NCI-H146 (cell line): ENCODE measurements around the gene LAMA3.

Experiments
- DNase-seq: peaks from one replicate; lab custom pipeline; 2025; lab: John Stamatoyannopoulos, UW

Gene LAMA3

DNA sequence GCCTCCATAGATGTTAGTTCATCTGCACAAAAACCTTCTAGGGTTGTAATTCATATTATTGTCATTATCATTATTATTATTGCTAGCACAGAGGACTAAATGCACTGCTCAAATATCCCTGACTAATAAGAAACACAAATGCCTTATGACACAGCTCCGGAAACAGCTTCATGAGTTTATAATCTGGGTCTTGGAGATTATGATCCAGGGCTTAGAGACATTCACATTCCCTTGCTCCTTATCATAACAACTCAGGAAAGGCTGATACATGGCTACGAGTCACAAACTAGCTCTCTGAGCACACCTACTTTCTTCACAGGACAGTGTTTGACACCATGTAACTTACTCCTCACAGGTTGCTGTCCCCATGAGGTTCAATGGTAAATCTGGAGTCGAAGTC lies 223.1 kb downstream of the LAMA3 start:
- DNase-seq: no peak

DNA sequence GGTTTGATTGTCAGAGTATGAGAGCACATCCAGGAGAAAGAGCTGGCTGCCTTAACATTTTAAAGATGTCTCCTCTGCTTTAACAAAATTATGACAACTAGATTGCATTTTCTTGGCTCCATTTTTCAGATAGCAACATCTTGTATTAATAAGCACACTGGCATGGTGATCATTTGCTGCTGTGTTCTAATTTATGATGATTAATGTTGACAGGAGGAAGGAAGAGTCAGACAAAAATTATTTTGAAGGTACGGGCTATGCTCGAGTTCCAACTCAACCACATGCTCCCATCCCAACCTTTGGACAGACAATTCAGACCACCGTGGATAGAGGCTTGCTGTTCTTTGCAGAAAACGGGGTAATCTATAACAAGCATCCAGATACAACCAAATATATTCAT lies 227.1 kb downstream of the LAMA3 start:
- no peak for DNase-seq

DNA sequence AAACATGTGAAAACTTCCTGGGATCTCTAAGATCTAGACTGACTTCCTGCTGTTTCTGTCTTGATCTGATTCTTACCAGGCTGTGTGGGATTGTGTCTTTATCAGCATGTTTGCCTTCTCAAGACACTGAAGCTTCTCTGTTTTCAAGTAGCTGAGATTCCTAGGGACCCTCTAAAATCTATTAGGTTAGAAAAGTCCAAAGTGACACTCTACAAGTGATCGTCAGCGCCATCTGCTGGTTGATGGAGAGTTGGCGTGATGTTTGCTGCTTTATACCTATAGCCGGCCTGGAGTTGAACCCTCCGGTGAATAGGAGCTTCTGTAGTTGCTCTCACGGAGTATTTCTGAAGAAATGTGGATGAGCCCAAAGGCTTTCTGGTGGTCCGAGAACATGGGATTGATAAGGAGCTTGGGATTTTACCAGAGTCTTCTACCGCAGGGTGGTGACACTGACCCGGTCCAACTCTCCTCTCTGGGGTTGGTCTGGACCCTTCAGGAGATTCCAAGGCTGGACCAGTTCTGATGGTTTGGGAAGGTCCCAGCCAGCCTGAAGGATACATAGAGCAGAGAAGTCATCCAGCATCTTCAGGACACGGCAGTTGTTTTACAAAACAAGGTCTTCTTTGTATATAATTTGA lies 229.3 kb downstream of the LAMA3 start:
- peak; percentile 85 for DNase-seq

DNA sequence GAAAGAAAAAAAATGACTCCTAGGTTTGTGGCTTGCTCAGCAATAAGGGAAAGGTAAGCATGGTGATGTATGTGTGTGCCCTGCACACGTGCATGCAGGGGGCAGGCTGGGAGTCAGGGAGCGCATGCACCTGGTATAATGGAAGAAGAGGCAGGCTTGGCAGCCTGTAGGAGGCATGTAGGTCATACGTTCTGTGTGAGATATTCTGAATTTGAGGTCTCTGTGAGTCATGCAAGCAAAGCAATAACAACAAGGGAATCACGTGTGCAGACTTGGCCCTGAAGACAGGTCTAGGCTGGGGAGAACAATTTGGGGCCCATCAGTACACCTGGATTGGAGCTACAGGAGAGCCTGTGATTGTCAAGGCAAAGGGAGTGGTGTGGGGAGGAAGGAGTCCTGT lies 230.8 kb downstream of the LAMA3 start:
- DNase-seq: no peak

DNA sequence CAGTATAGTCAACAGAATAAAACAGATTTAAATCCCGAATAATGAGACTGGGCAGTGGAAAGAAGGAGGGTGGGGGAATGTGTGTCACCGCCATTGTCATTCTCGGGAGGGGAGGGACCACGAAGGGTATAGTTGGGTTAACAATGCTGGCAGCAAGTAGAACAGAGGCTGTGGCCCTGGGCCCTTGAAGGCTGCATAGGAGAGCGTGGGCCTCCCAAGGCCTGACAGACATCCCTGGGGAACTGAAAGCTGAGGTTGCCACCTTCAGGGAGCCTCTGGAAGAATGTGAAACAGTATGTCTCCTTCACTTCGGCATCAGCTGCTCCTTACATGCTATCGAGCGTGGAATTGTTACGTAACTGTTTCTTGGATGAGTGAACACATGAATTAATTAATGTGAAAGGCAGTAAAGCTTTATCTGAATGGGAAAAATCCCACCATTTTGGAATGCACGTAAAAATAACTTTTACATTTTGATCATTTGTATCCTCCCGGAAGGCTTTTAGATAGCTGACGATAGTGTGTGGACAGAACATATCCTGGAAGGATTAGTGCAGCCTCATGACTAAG lies 232.5 kb downstream of the LAMA3 start:
- DNase-seq: no peak

DNA sequence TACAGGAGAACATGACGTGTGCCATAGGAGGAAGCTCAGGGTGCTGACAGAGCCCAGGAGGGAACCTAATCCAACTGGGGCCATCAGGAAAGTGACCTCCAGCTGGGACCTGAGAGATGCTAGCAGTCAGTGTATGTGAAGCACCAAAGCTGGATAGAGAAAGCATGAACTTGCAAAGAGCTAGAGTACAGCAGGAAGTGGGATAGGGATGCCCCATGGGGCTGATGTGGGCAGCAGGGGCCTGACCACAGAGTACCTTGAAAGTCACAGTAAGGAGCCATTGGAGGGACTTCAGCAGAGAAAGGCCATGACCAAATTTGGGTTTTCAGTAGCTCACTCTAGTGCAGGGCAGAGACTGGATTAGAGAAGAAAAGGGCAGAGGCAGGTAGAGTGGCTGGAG lies 233.7 kb downstream of the LAMA3 start:
- DNase-seq: no peak

DNA sequence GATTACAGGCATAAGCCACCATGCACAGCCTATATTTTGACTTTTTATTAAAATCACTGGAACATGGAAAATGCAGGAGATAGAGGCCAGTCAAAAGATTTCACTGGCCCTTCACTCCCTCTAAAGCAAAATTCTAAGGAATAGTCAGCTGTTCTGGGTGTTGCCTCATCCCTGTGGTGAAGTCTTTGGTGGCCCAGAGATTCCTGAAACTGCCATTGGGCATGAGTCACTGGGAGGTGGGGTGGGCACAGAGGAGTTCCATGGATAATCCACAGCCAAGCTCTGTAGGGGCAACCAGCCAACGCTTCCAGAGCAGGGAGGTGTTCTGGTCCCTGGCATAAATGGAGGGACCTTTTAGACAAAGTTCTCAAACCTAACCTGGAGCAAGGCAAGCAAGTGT lies 235.6 kb downstream of the LAMA3 start:
- no peak for DNase-seq

DNA sequence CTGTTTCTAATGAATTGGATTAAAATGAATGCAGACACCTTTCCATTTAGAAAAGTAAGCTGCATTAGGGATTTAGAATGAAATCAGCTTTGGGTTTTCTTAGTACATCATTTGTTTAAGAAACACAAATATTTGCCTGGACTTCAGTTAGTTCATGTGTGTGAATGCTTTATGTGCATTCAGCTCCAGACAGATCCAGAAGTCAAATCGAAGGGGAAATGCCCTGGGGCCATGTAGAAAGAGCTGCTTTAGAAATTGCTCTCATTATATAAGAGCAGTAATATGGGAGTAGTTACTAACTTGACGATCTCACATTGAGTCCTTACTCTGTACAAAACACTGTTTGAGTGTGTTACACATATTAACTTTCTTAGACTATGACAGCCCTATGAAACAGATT lies 237.3 kb downstream of the LAMA3 start:
- DNase-seq: peak; percentile 97

DNA sequence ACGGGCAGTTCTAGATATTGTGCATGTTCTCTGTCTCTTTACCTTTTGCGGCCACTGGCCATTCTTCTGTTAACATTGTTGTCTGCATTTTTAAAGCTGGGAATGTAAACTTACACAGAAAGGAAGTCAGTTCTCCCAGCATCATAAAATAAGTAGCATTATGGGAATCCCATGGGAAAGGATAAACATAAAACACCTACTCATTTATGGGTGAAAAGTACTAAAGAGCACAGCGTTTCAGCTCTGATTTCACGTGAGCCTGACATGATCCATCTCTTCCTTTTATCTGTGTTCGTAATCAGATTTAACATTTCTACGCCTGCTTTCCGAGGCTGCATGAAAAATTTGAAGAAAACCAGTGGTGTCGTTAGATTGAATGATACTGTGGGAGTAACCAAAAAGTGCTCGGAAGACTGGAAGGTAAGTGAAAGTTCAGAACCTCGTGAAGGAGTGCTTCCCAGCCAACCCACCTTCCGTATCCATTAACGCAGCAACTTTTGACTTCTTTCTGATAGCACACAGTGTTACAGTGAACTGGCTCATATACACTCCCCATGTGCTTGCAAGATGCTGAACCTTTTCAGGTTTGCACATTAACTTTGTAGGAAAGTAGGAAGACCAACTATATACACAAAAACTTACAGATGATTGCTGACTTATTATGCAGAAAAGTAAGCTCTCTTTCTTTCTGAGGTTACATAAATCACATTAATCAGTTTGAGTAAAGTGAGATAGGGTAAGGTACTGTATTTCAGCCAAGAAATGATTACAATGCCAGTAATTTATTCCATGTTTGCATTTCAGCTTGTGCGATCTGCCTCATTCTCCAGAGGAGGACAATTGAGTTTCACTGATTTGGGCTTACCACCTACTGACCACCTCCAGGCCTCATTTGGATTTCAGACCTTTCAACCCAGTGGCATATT lies 238.8 kb downstream of the LAMA3 start:
- peak; percentile 68 for DNase-seq

DNA sequence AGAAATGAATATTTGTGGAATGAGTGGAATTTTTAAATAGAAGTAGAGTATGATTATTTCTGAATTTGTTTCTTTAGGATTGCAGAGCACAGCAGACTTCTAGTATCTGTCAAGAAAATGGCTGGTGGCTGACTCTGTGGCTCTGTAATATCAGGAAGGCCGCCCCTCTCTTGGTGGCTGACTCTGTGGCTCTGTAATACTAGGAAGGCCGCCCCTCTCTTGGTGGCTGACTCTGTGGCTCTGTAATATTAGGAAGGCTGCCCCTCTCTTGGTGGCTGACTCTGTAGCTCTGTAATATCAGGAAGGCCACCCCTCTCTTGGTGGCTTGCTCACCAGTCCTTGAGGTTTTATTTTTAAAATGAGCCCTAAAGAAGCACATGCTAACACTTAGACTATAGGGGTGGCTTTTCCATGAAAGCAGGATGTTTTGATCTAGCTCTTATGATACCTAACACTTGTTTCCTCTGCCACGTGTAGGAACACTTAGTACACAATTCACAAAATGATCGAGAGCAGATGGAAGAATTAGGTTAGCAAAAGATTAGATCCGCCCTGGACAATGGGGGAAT lies 240.2 kb downstream of the LAMA3 start:
- DNase-seq: no peak

DNA sequence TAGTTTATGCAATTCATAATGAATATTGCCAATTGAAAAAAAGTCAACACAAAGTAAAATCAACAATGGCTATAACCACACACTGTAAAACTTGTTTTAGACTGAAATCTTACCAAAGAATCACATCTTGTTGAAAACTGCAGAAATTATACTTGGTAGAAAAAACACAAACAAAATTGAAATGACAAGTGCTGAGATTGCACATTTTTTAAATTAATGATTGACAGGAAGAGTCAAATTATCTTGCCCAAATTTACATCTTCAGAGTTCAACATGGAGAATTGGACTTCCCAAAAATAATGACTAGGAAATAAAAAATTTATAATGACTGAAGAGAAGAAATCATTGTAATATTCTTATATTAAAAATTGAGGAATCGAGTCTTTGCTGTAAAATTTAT lies 240.7 kb downstream of the LAMA3 start:
- no peak for DNase-seq

DNA sequence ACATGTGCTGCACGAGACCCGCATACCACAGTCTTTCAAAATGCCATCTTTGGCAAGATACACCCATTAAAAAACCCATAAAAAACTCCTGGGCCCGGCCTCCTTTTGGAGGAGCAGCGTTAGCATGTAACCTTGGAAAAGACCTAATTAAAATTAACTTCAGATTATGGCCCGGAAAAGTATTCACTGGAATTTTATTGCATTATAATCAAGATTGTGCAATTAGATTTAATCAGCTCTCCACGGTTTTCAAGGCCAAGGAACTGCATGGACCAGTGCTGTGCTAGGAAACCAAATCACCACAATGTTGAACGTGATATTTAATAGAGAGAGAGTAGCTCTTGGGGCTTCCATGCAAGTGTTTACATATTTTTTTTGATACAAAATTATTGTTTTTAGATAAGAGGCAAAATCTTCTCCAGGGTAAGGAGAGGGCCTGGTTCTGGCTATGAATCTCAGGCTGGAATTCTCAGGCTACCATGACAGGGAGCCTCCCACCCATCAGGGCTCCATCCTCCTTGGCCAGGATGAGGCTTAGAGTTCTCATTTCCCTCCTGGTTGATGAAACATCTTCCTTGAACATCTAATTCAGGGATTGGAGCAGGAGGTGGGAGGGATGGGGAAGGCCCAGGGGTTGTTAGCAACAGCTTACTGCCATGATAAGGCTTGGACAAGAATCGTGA lies 243.3 kb downstream of the LAMA3 start:
- DNase-seq: no peak

DNA sequence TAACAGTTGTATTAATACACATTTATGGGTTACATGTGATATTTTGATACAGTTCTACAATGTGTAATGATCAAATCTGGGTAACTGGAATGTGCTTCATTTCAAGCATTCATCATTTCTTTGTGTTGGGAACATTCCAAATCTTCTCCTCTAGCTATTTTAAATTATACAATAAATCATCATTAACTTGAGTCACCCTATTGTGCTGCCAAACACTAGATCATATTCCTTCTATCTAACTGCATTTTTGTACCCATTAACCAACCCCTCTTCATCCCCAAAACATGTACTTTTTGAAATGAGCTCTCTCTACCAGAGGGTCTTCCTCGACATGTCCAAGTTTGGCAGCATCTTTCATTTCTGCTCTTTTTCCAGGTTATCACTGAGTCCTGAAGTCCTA lies 244.2 kb downstream of the LAMA3 start:
- DNase-seq: no peak

DNA sequence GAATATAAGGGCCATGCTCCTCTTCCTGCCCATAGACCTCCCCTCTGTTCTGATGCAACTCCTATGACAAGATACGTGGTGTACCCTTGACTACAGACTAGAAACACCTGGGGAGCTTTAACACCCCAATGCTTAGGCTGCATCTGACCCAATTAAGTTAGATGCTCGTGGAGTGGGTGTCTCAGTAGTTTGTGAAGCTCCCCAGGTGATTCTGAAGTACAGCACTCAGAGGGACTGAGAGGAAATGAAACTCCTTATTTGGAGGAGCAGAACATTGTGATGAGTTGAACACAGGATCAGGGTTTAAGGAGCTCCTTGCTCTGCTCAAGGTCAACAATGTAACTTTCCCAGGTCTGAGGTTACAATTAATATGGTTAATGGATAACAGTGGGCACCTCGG lies 245.0 kb downstream of the LAMA3 start:
- DNase-seq: no peak

DNA sequence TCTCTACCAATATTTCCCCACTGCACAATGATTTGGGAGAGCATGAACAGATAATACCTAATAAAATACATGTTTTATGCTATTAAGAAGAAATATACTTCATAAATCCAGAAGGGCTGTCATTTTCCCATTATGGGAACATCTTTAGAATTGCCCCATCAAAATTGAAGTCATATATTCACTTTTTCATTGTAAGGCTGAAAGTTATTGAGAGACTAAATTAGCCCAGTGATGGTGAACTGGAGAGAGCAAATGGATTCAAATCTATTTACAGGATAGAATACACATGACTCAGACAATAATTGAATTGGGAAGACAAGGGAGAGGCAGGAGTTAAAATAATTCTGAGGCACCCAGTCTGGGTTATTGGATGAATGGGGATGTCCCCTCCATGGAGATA lies 245.6 kb downstream of the LAMA3 start:
- no peak for DNase-seq

DNA sequence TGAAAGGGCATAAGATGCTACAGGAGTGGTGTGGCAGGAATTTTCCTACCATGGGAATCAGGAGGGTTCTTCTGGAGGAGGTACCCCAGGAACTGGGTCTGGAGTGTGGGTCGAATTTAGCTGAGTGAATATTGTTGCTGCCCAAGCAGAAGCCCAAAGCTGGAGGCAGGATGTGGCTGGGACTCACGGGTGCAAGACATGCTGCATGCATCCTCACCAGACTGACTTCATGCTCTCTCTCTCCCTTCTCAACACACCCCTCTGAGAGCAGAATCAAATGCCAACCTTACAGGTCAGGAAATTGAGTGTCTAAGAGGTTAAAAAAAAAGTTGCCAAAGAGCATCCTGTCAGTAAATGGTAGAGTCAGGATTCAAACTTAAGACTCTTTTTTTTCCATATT lies 246.6 kb downstream of the LAMA3 start:
- DNase-seq: no peak

DNA sequence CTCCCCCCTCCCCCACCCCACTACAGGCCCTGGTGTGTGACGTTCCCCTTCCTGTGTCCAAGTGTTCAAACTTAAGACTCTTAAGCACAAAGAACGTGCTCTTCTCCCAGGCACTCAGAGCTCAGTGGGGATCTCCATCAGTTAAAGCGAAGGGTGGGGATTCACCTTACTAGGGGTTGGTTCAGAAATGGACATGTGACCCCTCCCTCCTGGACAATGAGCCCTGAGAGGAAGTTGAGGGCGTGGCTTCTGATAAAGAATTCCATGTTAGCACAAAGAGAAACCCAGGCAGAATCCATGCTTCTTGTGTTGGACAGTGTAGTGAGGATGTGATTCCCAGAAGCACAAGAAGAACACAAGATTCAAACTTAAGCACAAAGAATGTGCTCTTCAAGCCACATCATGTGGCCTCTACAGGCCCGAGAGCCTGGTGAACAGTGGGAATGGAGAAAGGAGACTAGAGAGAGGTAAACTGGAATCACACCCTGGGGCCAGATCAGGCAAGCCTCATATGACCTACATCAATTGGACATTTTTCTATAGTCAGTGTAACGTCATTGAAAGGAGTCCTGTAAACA lies 247.2 kb downstream of the LAMA3 start:
- DNase-seq: peak; percentile 23

DNA sequence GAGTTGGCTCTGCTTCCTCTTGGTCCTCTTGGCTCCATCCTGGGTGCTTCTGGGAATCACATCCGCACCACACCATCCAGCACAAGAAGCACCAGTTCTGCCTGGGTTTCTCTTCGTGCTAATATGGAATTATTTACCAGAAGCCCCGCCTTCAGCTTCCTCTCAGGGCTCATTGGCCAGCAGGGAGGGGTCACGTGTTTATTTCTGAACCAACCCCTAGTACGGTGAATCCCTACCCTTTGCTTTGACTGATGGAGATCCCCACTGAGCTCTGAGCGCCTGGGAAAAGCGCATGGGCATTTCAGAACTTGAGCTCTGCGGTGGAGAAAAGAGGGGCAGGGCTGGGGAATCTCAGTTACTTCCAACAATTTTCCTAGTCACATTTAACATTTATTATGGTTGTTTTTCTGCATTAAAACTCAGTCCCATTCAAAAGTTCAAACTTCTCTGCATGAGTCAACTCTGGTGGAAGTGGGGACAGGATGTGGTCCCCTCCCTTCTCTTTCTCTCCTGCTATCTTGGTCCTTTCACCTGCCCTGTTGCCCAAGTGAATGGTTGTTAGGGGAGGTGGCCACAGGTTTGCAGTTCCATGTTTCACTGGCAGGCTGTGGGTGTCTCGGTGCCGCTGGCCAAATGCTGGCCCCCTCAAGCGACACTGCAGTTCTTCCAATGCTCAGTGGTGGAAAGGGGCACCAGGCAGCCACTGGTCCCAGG lies 248.9 kb downstream of the LAMA3 start:
- DNase-seq: no peak

DNA sequence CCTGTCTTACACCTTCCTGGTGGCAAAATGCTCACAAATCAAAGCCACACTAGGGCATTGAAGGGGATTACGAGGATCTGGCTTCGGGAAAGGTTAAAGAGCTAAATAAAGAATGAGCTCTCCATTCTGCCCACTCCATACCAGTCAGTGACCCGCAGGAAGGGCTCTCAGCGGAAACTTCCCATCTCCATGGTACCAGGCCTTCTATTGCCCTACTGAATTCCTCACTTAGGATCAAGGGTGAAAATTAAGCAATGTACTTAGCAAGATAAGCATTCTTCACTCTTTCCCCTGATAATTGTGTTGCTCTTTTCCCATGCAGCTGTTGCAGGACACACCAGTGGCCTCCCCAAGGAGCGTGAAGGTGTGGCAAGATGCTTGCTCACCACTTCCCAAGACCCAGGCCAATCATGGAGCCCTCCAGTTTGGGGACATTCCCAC lies 249.7 kb downstream of the LAMA3 start:
- DNase-seq: no peak

DNA sequence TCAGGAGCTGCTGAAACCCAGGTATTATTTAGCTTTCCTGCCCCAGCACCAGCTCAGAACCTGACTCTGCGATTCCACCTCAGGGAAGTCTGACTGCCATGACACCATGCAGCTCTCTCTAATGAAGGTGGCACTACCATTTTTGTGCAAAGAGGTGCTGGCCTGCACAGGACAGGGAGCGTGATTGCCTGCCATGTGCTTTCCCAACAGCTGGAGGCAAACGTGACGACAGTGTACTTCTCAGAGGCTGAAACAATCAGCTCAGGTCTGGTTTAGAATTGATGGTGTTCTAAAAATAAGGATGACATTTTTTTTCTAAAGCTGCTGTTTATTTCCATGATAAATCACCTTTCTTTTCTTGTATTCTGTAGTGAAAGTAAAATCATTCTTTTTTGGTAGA lies 250.1 kb downstream of the LAMA3 start:
- no peak for DNase-seq

DNA sequence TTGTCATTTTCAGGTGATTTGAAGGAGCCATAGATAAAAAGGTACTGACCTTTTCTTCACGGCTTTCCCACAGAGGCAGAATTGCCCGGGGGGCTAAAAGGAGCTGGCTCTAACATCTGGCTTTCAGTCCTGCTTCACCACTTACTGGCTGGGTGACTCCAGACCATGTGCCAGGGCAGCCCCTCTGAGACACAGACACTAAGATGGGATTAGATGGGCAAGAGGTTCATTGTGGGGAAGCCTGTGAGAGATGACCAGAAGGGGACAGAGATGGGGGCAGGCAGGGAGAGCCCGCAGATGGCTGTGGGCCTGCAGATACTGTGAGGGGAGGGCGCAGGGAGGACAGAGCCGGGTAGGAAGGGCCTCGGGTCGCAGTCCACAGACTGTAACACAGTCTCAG lies 250.6 kb downstream of the LAMA3 start:
- DNase-seq: no peak
